HL-60 (cell line): ENCODE data around the gene MTG2.
A peak's percentile ranks its signal among the peaks of the same experiment; 100 is the strongest.

Experiments
- DNase-seq, 2 experiments: peaks; one replicate each; pipeline ENCODE4 v3.0.0-alpha.2; 2010 to 2020; ENCODE audit warnings: low read depth in 1 of 2, low spot score in 1 of 2
- H3K27ac ChIP-seq: fragments of 250-450 bp; sonication (Bioruptor Pico); replicated peaks from 2 replicates; pipeline ENCODE4 v1.5.1; 2020; ENCODE audit warnings: mild to moderate bottlenecking, moderate library complexity
- H3K27me3 ChIP-seq: fragments of 250-450 bp; sonication (Bioruptor Pico); 2 replicates; pipeline ENCODE4 v1.5.1; 2021; ENCODE audit warnings: mild to moderate bottlenecking, moderate library complexity; ENCODE audit not compliant: insufficient read depth, poor library complexity, severe bottlenecking
- H3K4me3 ChIP-seq: replicated peaks from 2 replicates; pipeline ENCODE4 v1.5.1; 2011; ENCODE audit warnings: mild to moderate bottlenecking, control low read depth, low read length; ENCODE audit not compliant: insufficient read depth
- CTCF ChIP-seq: IDR thresholded peaks from one replicate; pipeline ENCODE4 v1.5.1; 2011; ENCODE audit warnings: low read length, control low read depth, inconsistent platforms; ENCODE audit not compliant: insufficient read depth
- GABPA ChIP-seq: IDR thresholded peaks from 2 replicates; pipeline ENCODE4 v1.6.1; 2012; ENCODE audit warnings: low read depth
- POLR2AphosphoS5 ChIP-seq: IDR thresholded peaks from 2 replicates; pipeline ENCODE4 v1.6.1; 2012; ENCODE audit warnings: low read depth
- REST ChIP-seq: IDR thresholded peaks from 2 replicates; pipeline ENCODE4 v1.6.1; 2012; ENCODE audit warnings: low read depth; ENCODE audit not compliant: insufficient replicate concordance
- SPI1 ChIP-seq: IDR thresholded peaks from 2 replicates; pipeline ENCODE4 v1.6.1; 2012; ENCODE audit warnings: low read depth, mild to moderate bottlenecking, borderline replicate concordance

The MTG2 gene

DNA sequence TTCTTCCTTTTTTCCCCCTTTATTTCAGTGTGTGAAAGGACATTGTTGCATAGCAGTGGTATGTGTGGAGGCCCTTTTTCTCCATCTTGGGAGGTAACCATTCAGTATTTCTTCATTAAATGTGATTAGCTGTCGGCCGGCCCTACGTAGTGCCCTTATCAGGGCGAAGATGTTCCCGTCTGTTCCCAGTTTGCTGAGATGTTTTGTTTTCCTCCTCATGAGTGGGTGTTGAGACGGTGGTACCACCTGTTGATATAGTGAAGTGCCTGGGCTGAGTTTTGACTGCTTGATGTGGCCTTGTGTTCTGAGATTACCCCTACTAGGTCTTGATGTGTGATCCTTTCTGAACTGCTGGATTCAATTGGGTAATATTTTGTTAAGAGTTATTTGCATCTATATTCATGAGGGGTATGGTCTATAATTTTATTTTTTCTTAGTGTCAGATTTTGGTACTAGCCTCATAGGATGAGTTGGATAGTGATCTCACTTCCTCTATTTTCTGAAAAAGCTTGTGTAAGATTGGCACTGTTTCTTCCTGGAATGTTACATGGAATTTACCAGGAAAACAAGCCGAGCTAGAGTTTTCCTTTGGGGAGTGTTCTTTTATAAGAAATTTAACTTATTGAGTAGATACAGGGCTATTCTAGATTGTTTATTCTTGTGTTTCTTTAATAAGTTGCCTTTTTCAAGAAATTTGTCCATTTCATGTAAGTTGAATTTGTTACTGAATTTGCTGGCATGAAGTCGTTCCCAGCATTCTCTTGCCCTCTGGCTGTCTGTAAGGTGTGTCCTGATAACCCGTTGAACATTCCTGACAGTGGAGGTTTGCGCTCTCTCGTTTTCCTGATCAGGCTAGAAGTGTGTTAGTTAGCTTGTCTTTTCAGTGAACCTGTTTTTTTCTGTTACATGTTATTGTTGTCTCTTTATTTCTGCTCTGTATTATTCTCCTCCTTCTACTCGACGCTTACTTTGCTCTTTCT, 4.3 kb downstream of the MTG2 start:
- H3K27me3 ChIP-seq, result no peaks in the 10 kb centered on the region
- H3K27ac ChIP-seq, result peak overlapping the region; percentile 93
- DNase-seq, result no peak
- TF ChIP-seq SPI1 (peak; percentile 85), POLR2AphosphoS5 (no peak)
- no peak overlapping the region for H3K4me3 ChIP-seq

DNA sequence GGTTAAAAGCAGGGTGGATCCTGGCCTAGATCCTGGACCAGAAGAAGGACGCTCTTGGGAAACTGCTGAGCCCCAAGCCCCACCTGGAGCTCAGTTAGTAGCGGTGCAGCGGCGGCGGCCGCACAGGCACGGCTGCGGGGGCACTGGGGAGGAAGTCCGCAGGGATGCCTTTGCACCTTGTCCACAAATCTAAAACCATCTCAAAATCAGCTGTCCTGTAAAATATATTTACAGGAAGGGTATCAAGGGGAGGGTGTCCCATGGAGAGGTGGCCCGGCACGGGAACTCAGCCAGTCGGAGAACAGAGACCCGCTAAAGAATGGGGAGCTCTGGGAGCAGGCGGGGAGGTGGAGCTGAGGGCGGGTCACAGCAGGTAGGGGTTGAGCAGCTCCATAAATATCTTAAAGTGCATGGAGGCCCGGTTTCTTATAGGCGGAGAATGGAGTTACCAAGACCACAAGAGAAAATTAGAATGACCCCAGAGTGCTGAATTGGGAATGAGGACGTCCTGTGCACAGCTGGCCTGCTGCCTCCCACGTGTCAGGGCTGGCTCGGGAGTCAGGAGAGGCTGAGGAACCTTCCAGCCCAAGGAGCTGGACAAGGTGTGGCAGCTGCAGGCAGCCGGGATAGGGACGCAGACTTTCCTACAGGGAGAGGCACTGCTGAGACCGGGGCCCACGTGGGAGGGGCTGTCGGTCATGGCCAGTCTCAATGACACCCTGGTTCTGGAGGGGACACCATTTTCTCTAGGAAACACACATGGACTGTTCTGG, 8.0 kb downstream of the MTG2 start:
- H3K4me3 ChIP-seq, result no peak overlapping the region
- no peak for TF ChIP-seq GABPA
- no peak for TF ChIP-seq CTCF
- no peak for TF ChIP-seq SPI1
- TF ChIP-seq POLR2AphosphoS5, result no peak
- TF ChIP-seq REST, result no peak
- H3K27ac ChIP-seq, result no peak overlapping the region
- DNase-seq, result no peak
- no peaks in the 10 kb centered on the region for H3K27me3 ChIP-seq

DNA sequence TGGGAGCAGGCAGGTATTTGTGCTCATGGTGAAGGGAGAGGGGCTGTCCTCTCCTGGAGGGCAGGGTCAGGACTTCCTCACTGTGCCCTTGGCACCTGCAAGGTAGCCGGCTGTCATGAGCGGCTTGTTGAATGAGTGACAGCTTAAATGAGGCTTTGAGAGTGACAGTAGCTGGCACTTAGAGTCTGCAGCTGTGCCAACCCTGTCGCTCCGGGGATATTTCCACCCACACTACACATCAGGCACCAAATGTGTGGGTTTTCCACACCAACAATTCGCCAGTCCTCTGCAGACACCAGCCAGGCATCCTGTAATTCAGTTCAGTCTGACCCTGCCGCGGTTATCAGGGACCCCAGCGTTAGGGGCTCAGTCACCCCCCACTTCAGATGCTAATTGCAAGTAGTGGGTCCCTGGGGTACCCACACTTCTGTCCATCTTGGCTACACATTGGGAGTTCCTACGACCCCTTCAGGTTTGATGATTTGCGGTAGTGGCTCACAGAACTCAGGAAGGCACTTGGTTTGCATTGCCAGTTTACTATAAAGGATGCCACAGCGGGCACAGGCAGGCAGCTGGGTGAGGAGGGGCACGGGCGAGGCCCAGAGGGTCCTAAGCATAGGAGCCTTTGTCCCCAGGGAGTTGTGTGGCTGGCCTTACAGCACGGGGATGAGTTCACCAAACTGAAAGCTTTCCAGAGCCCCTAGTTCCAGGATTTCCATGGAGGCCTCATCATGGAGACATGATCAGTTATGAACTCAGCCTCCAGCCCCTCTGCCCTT, 9.1 kb downstream of the MTG2 start:
- Histone ChIP-seq H3K27me3 (no peaks in the 10 kb centered on the region), H3K4me3 (no peak overlapping the region), H3K27ac (no peak overlapping the region)
- no peak for DNase-seq
- no peak for TF ChIP-seq SPI1
- TF ChIP-seq POLR2AphosphoS5, result no peak
- no peak for TF ChIP-seq GABPA
- no peak for TF ChIP-seq CTCF

GRCh38 chr20:62192635-62193034, 9.8 kb downstream of the MTG2 start:
- Histone ChIP-seq H3K27ac (no peak overlapping the region), H3K4me3 (no peak overlapping the region), H3K27me3 (no peaks in the 10 kb centered on the region)
- no peak for TF ChIP-seq POLR2AphosphoS5
- DNase-seq, result no peak
